ENCODE data around the gene TMTC1. TPM values are rescaled to one million over a fixed set of nuclear protein-coding genes. Genes with fewer than 3 reads are reported as not detected.

The TMTC1 gene
- total RNA-seq, 2 donors from 2014 or later = 76.3 to 160 TPM

DNA sequence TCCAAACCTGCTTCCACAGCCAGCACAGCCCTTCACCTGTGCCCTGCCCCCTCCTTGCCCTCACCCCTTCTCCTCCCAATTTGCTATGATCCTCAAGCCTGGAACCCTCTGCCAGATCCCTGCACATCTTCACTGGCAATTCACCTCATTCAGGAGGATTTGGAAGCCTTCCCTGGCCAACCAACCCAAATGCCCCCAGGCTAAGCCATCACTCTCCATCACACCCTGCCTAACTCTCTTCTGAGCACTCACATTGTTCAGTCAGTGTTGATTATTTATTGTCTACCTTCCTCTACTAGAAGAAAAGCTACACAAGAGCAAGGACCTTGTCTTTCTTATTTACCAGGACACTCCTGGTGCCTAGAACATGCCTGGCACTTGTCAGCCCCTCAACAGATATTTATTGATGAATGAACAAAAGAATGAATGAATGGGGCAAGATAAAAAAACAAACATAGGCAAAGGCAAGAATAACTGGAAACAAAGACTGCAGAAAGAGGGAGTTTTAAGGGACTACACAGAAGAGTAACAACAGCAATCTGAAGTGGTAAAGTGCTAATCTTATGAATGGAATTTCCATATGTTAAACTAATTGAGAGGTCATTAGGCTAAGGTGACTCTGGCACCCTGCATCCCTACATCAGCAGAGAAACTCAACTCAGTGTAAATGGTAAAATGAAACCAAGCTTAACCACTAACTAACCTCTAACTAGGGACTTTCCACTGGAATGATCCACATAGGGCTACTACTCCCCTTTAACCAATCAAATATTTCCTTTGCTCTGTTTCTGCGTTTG is 33.4 kb downstream of the TMTC1 start:
- ATAC-seq (ENCODE audit: insufficient number of reproducible peaks, low FRiP score, low read depth) = no peak
- H3K27ac ChIP-seq = no peak overlapping the region
- H3K27me3 ChIP-seq (replicated peaks; ENCODE audit: insufficient read depth) = no peaks in the 10 kb centered on the region
- peaks cover 3% of the 10 kb centered on the region for H3K36me3 ChIP-seq
- no peak for DNase-seq (ENCODE audit: low spot score)
- H3K4me3 ChIP-seq = no peak overlapping the region
- TF ChIP-seq, protein P1, sequence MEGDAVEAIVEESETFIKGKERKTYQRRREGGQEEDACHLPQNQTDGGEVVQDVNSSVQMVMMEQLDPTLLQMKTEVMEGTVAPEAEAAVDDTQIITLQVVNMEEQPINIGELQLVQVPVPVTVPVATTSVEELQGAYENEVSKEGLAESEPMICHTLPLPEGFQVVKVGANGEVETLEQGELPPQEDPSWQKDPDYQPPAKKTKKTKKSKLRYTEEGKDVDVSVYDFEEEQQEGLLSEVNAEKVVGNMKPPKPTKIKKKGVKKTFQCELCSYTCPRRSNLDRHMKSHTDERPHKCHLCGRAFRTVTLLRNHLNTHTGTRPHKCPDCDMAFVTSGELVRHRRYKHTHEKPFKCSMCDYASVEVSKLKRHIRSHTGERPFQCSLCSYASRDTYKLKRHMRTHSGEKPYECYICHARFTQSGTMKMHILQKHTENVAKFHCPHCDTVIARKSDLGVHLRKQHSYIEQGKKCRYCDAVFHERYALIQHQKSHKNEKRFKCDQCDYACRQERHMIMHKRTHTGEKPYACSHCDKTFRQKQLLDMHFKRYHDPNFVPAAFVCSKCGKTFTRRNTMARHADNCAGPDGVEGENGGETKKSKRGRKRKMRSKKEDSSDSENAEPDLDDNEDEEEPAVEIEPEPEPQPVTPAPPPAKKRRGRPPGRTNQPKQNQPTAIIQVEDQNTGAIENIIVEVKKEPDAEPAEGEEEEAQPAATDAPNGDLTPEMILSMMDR (IDR thresholded peaks at IDR 0.05) = no peak
- H3K9me3 ChIP-seq = no peaks in the 10 kb centered on the region
- H3K4me1 ChIP-seq (ENCODE audit: control insufficient read depth in 1 of 2, low read depth in 2 of 2) = no peaks in the 10 kb centered on the region

DNA sequence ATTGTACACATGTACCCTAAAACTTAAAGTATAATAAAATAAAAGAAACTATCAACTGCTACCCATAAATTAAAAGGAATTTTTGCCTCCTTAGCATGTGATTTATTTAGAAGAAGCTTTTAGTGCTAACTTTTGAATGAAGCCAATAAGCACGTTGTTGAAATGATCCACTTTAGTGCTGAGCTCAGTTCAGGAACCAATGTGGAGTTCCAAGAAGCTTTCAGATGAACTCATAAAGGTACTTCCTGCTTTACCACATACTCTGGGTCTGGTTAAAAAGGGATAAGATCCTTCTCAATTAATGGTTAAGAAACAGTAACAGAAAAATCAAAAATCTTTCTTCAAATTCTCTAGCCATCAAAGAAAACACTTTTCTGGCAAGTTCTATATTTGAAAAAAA is 39.4 kb downstream of the TMTC1 start:
- Histone ChIP-seq H3K36me3 (no peaks in the 10 kb centered on the region), H3K9me3 (no peaks in the 10 kb centered on the region), H3K27me3 (replicated peaks; ENCODE audit: insufficient read depth) (no peaks in the 10 kb centered on the region), H3K4me1 (ENCODE audit: control insufficient read depth in 1 of 2, low read depth in 2 of 2) (peaks cover 12% of the 10 kb centered on the region in 2 donors), H3K4me3 (no peak overlapping the region), H3K27ac (peak overlapping the region in 1 of 2 donors; percentile 85)
- TF ChIP-seq, protein P1 (IDR thresholded peaks at IDR 0.05) = no peak
- DNase-seq (ENCODE audit: low spot score) = no peak
- no peak for ATAC-seq (ENCODE audit: insufficient number of reproducible peaks, low FRiP score, low read depth)

- TF ChIP-seq, protein P1 (IDR thresholded peaks at IDR 0.05) = no peak
- H3K9me3 ChIP-seq = no peaks in the 10 kb centered on the region
- no peaks in the 10 kb centered on the region for H3K36me3 ChIP-seq
- ATAC-seq (ENCODE audit: insufficient number of reproducible peaks, low FRiP score, low read depth) (no peak), DNase-seq (ENCODE audit: low spot score) (no peak)
- no peak overlapping the region for H3K4me3 ChIP-seq
- H3K27ac ChIP-seq = peak overlapping the region in 1 of 2 donors; percentile 85
- peaks cover 12% of the 10 kb centered on the region in 2 donors for H3K4me1 ChIP-seq (ENCODE audit: control insufficient read depth in 1 of 2, low read depth in 2 of 2)
- no peaks in the 10 kb centered on the region for H3K27me3 ChIP-seq (replicated peaks; ENCODE audit: insufficient read depth)
These were observed 39.9 kb downstream of the TMTC1 start for GRCh38 chr12:29743801-29744200.

DNA sequence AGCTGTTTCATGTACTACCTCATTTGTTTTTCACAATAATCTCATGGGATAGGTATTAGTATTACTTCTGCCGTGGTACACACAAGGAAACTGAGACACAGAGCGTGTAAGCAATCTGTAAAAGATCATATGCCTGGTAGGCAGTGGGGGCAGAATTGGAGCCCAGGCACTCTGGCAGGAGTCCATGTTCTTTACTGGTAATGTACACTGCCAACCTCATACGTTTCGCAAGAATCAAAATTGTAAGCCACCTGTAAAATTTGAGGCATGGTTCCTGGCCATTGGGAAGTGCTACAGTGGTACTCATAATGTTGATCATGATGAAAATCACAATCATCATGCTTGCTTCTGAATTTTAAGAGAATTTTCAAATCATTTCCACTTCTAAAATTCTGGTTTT is 40.7 kb downstream of the TMTC1 start:
- H3K27me3 ChIP-seq (replicated peaks; ENCODE audit: insufficient read depth) = no peaks in the 10 kb centered on the region
- H3K9me3 ChIP-seq = no peaks in the 10 kb centered on the region
- H3K4me1 ChIP-seq (ENCODE audit: control insufficient read depth in 1 of 2, low read depth in 2 of 2) = peaks cover 12% of the 10 kb centered on the region in 2 donors
- H3K36me3 ChIP-seq = no peaks in the 10 kb centered on the region
- no peak overlapping the region for H3K4me3 ChIP-seq
- DNase-seq (ENCODE audit: low spot score) (no peak), ATAC-seq (ENCODE audit: insufficient number of reproducible peaks, low FRiP score, low read depth) (no peak)
- peak overlapping the region in 1 of 2 donors; percentile 85 for H3K27ac ChIP-seq
- TF ChIP-seq, protein P1 (IDR thresholded peaks at IDR 0.05) = no peak

DNA sequence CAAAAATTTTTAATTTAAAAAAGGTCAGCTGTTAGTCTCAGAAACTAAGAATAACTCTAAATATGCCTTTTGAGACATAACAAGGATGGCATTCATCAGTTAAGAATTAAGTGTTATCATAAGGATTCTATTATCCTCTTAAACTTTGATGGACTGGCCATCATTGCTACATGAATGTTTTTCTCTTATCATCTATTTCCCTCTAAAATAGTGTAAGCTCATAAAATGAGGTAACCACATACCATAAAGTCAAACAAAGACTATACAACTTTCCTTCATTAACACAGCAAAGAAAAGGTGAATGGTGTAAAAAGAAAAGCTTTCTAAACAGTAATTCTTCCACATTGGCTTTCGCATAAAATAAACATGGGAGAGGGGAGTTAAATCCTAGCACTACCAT is 41.1 kb downstream of the TMTC1 start:
- no peaks in the 10 kb centered on the region for H3K27me3 ChIP-seq (replicated peaks; ENCODE audit: insufficient read depth)
- H3K27ac ChIP-seq = peak overlapping the region; percentile 66 to 85
- peaks cover 12% of the 10 kb centered on the region in 2 donors for H3K4me1 ChIP-seq (ENCODE audit: control insufficient read depth in 1 of 2, low read depth in 2 of 2)
- TF ChIP-seq, protein P1 (IDR thresholded peaks at IDR 0.05) = no peak
- no peak for DNase-seq (ENCODE audit: low spot score)
- H3K4me3 ChIP-seq = no peak overlapping the region
- H3K36me3 ChIP-seq = no peaks in the 10 kb centered on the region
- no peaks in the 10 kb centered on the region for H3K9me3 ChIP-seq
- ATAC-seq (ENCODE audit: insufficient number of reproducible peaks, low FRiP score, low read depth) = no peak
